Measurements from ENCODE around the gene IFNL2. TPM values are rescaled to one million over a fixed set of nuclear protein-coding genes. Genes with fewer than 3 reads are reported as not detected.
"Not testable (repeated sequence)": the region's sequence is repeated elsewhere in the genome, so short reads cannot be mapped to it uniquely, and the experiment has no call there.

Gene IFNL2
- polyA plus RNA-seq, 4 donors: not detected

- peaks cover 0 to 24% (median 4%) of the 10 kb centered on the region in 3 donors for H3K4me1 ChIP-seq (ENCODE audit: control insufficient read depth in 3 of 3, insufficient read depth in 2 of 3, low read depth in 1 of 3, low read length in 2 of 3)
- DNase-seq: peak in 1 of 2 donors; percentile 20
- no peak overlapping the region for H3K27ac ChIP-seq (ENCODE audit: low read depth in 1 of 3, low read length in 2 of 3)
- peaks cover 0 to 47% (median 3%) of the 10 kb centered on the region in 3 donors for H3K27me3 ChIP-seq (ENCODE audit: control insufficient read depth in 3 of 3, insufficient read depth in 3 of 3, low read length in 3 of 3)
- no peaks in the 10 kb centered on the region for H3K36me3 ChIP-seq (ENCODE audit: control insufficient read depth in 3 of 3, insufficient read depth in 2 of 3, low read depth in 1 of 3, low read length in 3 of 3)
- H3K4me3 ChIP-seq (ENCODE audit: low read depth in 1 of 3, low read length in 3 of 3): no peak overlapping the region
- peaks cover 0 to 3% of the 10 kb centered on the region in 2 donors for H3K9me3 ChIP-seq (ENCODE audit: control insufficient read depth in 2 of 2, insufficient read depth in 1 of 2, low read depth in 1 of 2, low read length in 1 of 2)
- FAIRE-seq: no peak
Observed at GRCh38 chr19:39306075-39306474, 37.9 kb downstream of the IFNL2 start.

- Histone ChIP-seq H3K9me3 (ENCODE audit: control insufficient read depth in 2 of 2, insufficient read depth in 1 of 2, low read depth in 1 of 2, low read length in 1 of 2) (peaks cover 0 to 3% of the 10 kb centered on the region in 2 donors), H3K36me3 (ENCODE audit: control insufficient read depth in 3 of 3, insufficient read depth in 2 of 3, low read depth in 1 of 3, low read length in 3 of 3) (no peaks in the 10 kb centered on the region), H3K27me3 (ENCODE audit: control insufficient read depth in 3 of 3, insufficient read depth in 3 of 3, low read length in 3 of 3) (peaks cover 0 to 47% (median 3%) of the 10 kb centered on the region in 3 donors), H3K27ac (ENCODE audit: low read depth in 1 of 3, low read length in 2 of 3) (no peak overlapping the region), H3K4me1 (ENCODE audit: control insufficient read depth in 3 of 3, insufficient read depth in 2 of 3, low read depth in 1 of 3, low read length in 2 of 3) (peaks cover 0 to 24% (median 4%) of the 10 kb centered on the region in 3 donors), H3K4me3 (ENCODE audit: low read depth in 1 of 3, low read length in 3 of 3) (peak overlapping the region in 2 of 3 donors; percentile 32 to 43)
- DNase-seq (peak; percentile 81 to 85), FAIRE-seq (no peak)
- WGBS, 3 donors: 15 to 25% (median 23%) methylated on average over 50 to 71 of the region's 71 CpGs
Observed at GRCh38 chr19:39307046-39307821, 39.0 kb downstream of the IFNL2 start.

- Histone ChIP-seq H3K4me3 (ENCODE audit: low read depth in 1 of 3, low read length in 3 of 3) (peak overlapping the region in 1 of 3 donors; percentile 32), H3K36me3 (ENCODE audit: control insufficient read depth in 3 of 3, insufficient read depth in 2 of 3, low read depth in 1 of 3, low read length in 3 of 3) (no peaks in the 10 kb centered on the region), H3K9me3 (ENCODE audit: control insufficient read depth in 2 of 2, insufficient read depth in 1 of 2, low read depth in 1 of 2, low read length in 1 of 2) (peaks cover 0 to 3% of the 10 kb centered on the region in 2 donors), H3K27ac (ENCODE audit: low read depth in 1 of 3, low read length in 2 of 3) (no peak overlapping the region), H3K4me1 (ENCODE audit: control insufficient read depth in 3 of 3, insufficient read depth in 2 of 3, low read depth in 1 of 3, low read length in 2 of 3) (peaks cover 0 to 24% (median 4%) of the 10 kb centered on the region in 3 donors), H3K27me3 (ENCODE audit: control insufficient read depth in 3 of 3, insufficient read depth in 3 of 3, low read length in 3 of 3) (peaks cover 0 to 47% (median 3%) of the 10 kb centered on the region in 3 donors)
- DNase-seq (peak in 1 of 2 donors; percentile 44), FAIRE-seq (no peak)
- 12 to 30% (median 28%) methylated on average over 69 to 82 of the region's 82 CpGs for WGBS, 3 donors
Observed at GRCh38 chr19:39307822-39308530, 39.8 kb downstream of the IFNL2 start.

- H3K9me3 ChIP-seq (ENCODE audit: control insufficient read depth in 2 of 2, insufficient read depth in 1 of 2, low read depth in 1 of 2, low read length in 1 of 2): peaks cover 0 to 3% of the 10 kb centered on the region in 2 donors
- no peak overlapping the region for H3K27ac ChIP-seq (ENCODE audit: low read depth in 1 of 3, low read length in 2 of 3)
- FAIRE-seq (no peak), DNase-seq (peak; percentile 39 to 55)
- no peak overlapping the region for H3K4me3 ChIP-seq (ENCODE audit: low read depth in 1 of 3, low read length in 3 of 3)
- H3K36me3 ChIP-seq (ENCODE audit: control insufficient read depth in 3 of 3, insufficient read depth in 2 of 3, low read depth in 1 of 3, low read length in 3 of 3): peaks cover 0 to 2% (median 0%) of the 10 kb centered on the region in 3 donors
- whole genome bisulfite sequencing, 3 donors: 32 to 53% (median 52%) methylated on average over 18 of the region's 18 CpGs
- peaks cover 0 to 23% (median 4%) of the 10 kb centered on the region in 3 donors for H3K4me1 ChIP-seq (ENCODE audit: control insufficient read depth in 3 of 3, insufficient read depth in 2 of 3, low read depth in 1 of 3, low read length in 2 of 3)
- peaks cover 0 to 43% (median 3%) of the 10 kb centered on the region in 3 donors for H3K27me3 ChIP-seq (ENCODE audit: control insufficient read depth in 3 of 3, insufficient read depth in 3 of 3, low read length in 3 of 3)
Observed at GRCh38 chr19:39308531-39309304, 40.5 kb downstream of the IFNL2 start.

- Histone ChIP-seq H3K4me1 (ENCODE audit: control insufficient read depth in 3 of 3, insufficient read depth in 2 of 3, low read depth in 1 of 3, low read length in 2 of 3) (peaks cover 0 to 21% (median 4%) of the 10 kb centered on the region in 3 donors), H3K27me3 (ENCODE audit: control insufficient read depth in 3 of 3, insufficient read depth in 3 of 3, low read length in 3 of 3) (peaks cover 0 to 38% (median 3%) of the 10 kb centered on the region in 3 donors)
- DNase-seq; H3K27ac ChIP-seq (ENCODE audit: low read depth in 1 of 3, low read length in 2 of 3); H3K36me3 ChIP-seq (ENCODE audit: control insufficient read depth in 3 of 3, insufficient read depth in 2 of 3, low read depth in 1 of 3, low read length in 3 of 3); H3K9me3 ChIP-seq (ENCODE audit: control insufficient read depth in 2 of 2, insufficient read depth in 1 of 2, low read depth in 1 of 2, low read length in 1 of 2); H3K4me3 ChIP-seq (ENCODE audit: low read depth in 1 of 3, low read length in 3 of 3); FAIRE-seq: not testable (repeated sequence)
- 92 to 96% (median 94%) methylated on average over 7 of the region's 7 CpGs for WGBS, 3 donors
Observed at GRCh38 chr19:39309305-39309670, 41.1 kb downstream of the IFNL2 start.

GRCh38 chr19:39310558-39311311 is 42.5 kb downstream of the IFNL2 start:
- peaks cover 0 to 3% of the 10 kb centered on the region in 2 donors for H3K9me3 ChIP-seq (ENCODE audit: control insufficient read depth in 2 of 2, insufficient read depth in 1 of 2, low read depth in 1 of 2, low read length in 1 of 2)
- H3K27ac ChIP-seq (ENCODE audit: low read depth in 1 of 3, low read length in 2 of 3): no peak overlapping the region
- FAIRE-seq (no peak), DNase-seq (no peak)
- no peak overlapping the region for H3K4me3 ChIP-seq (ENCODE audit: low read depth in 1 of 3, low read length in 3 of 3)
- peaks cover 0 to 6% (median 0%) of the 10 kb centered on the region in 3 donors for H3K36me3 ChIP-seq (ENCODE audit: control insufficient read depth in 3 of 3, insufficient read depth in 2 of 3, low read depth in 1 of 3, low read length in 3 of 3)
- H3K27me3 ChIP-seq (ENCODE audit: control insufficient read depth in 3 of 3, insufficient read depth in 3 of 3, low read length in 3 of 3): peaks cover 0 to 31% (median 3%) of the 10 kb centered on the region in 3 donors
- peaks cover 0 to 18% (median 4%) of the 10 kb centered on the region in 3 donors for H3K4me1 ChIP-seq (ENCODE audit: control insufficient read depth in 3 of 3, insufficient read depth in 2 of 3, low read depth in 1 of 3, low read length in 2 of 3)
- 70 to 74% (median 71%) methylated on average over 11 of the region's 11 CpGs for WGBS, 3 donors

GRCh38 chr19:39314016-39314728 is 46.0 kb downstream of the IFNL2 start:
- FAIRE-seq: no peak

More at GRCh38 chr19:39314016-39314728, 46.0 kb downstream of the IFNL2 start:
- H3K27ac ChIP-seq (ENCODE audit: low read depth in 1 of 3, low read length in 2 of 3): no peak overlapping the region
- no peak overlapping the region for H3K4me3 ChIP-seq (ENCODE audit: low read depth in 1 of 3, low read length in 3 of 3)
- DNase-seq: no peak
- H3K4me1 ChIP-seq (ENCODE audit: control insufficient read depth in 3 of 3, insufficient read depth in 2 of 3, low read depth in 1 of 3, low read length in 2 of 3): no peaks in the 10 kb centered on the region
- peaks cover 0 to 3% (median 0%) of the 10 kb centered on the region in 3 donors for H3K27me3 ChIP-seq (ENCODE audit: control insufficient read depth in 3 of 3, insufficient read depth in 3 of 3, low read length in 3 of 3)
- H3K9me3 ChIP-seq (ENCODE audit: control insufficient read depth in 2 of 2, insufficient read depth in 1 of 2, low read depth in 1 of 2, low read length in 1 of 2): no peaks in the 10 kb centered on the region
- 95 to 96% (median 95%) methylated on average over 56 to 64 of the region's 64 CpGs for WGBS, 3 donors
- H3K36me3 ChIP-seq (ENCODE audit: control insufficient read depth in 3 of 3, insufficient read depth in 2 of 3, low read depth in 1 of 3, low read length in 3 of 3): peaks cover 0 to 6% (median 2%) of the 10 kb centered on the region in 3 donors
